GDM1 (cell line): ENCODE results near the gene IRAK2.
"Not testable (repeated sequence)": the region's sequence is repeated elsewhere in the genome, so short reads cannot be mapped to it uniquely, and the experiment has no call there.

Experiments
- DNase-seq: peaks from one replicate; lab custom pipeline; 2025; lab: John Stamatoyannopoulos, UW

IRAK2 gene

DNA sequence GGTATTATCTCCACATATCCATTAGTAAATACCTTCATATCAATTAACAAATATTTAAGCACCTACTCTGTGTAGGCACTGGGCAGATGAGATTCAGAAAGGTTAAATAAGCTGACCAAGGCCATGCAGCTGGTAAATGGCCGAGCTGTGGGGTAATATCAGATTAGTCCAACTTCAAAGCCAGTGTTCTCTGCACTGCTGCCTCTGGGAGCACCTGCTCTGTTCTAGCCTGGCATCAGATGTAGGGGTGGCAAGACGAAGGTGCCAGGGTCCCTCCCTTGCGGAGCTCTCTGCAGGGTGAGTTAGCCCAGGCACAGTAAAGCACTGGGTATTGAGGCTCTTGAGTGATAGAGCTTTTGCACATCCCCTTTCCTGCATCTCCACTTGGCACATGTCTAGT, 89.0 kb downstream of the IRAK2 start:
- no peak for DNase-seq

DNA sequence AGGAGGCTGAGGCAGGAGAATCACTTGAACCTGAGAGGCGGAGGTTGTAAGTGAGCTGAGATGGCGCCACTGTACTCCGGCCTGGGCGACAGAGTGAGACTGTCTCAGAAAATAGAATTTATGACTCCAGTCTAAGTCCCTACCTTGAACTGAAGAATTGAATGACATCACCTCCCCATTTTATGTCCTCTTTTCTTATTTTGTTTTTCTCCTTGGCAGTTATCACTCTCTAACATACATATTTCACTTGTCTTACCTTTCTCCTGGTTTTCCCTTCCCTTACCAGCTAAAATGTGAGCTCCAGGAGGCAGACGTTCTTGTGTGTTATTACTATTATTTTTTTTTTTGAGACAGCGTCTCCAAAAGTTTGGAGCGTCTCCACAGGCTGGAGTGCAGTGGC, 91.1 kb downstream of the IRAK2 start:
- no peak for DNase-seq

DNA sequence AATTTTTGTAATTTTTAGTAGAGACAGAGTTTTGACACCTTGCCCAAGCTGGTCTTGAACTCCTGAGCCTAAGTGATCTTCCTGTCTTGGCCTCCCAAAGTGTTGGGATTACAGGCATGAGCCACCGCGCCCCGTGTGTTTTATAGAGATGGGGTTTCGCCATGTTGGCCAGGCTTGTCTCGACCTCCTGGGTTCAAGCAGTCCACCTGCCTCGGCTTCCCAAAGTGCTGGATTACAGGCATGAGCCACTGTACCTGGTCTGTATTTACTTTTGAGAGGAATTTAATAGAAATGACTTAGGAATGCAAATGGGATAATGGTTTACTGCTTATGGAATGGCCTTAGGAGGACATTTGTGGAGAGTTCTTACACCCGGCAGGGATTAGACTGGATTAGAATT, 94.3 kb downstream of the IRAK2 start:
- no peak for DNase-seq

DNA sequence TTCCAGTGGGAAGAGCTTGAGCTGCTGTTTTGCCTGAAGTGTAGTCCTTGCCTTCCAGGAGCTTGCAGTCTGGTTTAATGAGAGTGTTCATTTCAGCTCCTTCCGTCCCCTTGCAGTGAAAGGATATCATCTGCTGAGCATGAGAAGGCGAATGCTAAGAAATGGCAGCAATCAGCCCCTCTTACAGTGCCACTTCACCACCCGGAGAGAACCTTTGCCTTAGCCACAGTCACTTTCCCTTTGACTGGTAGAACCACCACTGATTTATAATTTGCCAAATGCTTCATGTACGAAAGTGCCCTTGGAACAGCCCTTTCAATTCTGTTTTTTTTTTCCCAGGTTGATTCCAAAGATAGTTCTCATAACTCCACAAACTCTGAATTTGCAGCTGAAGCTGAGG, 95.1 kb downstream of the IRAK2 start:
- no peak for DNase-seq

DNA sequence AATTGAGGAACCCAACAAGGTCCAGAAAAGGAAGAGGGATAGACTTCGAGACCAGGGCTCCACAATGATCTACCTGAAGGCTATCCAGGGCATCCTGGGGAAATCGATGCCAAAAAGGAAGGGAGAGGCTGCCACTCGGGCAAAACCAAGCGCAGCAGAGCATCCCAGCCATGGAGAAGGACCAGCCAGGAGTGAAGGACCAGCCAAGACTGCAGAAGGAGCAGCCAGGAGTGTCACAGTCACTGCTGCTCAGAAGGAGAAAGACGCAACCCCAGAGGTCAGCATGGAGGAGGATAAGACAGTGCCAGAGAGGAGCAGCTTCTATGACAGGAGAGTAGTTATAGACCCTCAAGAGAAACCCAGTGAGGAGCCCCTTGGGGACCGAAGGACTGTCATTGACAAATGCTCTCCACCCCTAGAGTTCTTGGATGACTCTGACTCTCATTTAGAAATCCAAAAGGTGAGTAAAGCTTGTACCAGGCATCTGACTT, 95.5 kb downstream of the IRAK2 start:
- no peak for DNase-seq

DNA sequence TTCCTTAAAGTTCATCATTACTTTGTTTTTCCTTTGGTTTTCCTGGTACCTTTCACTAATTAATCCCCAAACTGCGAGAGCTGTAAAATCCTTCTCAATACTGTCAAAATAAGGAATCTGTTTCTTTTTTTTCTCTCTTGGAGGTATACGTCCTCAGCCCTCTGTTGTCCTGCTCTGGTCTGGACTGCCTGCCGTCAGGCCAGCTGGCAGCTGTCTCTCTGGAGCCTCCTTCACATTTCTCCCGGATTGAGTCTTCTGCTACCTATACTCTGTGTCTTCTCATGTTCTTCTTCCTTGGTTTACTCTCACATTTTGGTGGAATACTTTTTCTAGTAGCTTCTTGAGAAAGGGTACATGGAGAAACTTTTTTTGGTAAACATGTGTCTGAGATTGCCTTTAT, 97.3 kb downstream of the IRAK2 start:
- DNase-seq, result no peak

DNA sequence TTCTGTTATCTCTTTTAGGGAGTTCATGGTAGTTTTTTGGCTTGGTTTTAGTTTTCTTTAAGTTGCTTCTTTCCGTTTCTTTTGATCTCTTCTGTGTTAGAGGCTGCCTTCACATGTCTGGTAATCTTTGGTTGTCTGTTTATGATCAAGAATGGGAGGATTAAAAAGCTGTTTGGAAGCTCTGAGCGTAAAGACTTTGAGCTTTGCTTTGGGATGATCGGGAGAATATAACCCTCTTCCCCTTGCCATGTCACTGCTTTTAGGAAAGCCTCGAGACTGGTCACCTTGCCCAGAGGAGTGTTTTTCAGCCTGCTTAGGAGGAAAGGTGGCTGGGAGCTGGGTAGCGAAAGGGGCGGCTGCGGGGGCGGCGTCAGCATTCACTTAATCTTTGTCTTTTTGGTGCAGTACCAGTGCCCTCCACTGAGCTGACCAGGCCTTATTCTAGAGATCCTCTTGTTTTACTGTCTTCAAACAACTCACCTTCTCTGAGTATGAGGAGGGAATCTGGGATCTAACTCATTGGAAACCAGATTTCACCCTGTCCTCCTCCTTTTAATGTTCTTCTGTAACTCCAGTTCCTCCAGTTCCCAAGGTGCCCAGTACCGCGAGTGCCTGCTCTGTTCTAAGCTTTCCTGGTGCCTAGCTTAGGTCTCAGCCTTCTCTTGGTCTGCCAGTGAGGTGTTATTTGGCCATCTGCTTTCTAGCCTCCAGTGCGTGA, 99.1 kb downstream of the IRAK2 start:
- no peak for DNase-seq

DNA sequence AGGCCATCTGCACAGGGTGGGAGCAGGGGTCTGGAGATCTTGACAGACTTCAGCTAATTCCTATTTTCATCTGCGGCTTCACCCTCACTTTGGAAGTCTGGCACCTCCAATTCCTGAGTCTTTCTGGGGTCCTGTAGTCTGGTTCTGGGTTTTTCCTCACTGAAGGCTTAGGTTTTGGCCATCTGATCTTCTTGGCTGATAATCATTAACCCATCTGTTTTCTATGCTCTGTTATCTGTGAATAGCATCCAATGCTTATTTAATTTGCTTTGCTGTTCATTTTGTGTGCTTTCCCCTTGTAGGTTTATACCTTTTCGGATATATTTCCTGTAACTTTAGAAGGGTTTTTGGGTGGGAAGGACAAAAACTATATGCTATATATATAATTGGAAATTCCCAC, 101.1 kb downstream of the IRAK2 start:
- DNase-seq, result no peak

DNA sequence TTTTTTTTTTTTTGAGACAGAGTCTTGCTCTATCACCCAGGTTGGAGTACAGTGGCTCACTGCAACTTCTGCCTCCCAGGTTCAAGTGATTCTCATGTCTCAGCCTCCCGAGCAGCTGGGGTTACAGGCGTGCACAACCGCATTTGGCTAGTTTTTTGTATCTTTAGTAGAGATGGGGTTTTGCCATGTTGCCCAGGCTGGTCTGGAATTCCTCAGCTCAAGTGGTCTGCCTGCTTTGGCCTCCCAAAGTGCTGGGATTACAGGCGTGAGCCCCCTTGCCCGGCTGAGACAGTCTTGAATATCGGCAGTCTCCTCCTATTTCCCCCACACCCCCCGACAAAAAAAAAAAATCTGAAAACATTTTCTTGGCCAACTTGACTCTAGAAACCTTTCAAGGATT, 102.2 kb downstream of the IRAK2 start:
- DNase-seq, result not testable (repeated sequence)

DNA sequence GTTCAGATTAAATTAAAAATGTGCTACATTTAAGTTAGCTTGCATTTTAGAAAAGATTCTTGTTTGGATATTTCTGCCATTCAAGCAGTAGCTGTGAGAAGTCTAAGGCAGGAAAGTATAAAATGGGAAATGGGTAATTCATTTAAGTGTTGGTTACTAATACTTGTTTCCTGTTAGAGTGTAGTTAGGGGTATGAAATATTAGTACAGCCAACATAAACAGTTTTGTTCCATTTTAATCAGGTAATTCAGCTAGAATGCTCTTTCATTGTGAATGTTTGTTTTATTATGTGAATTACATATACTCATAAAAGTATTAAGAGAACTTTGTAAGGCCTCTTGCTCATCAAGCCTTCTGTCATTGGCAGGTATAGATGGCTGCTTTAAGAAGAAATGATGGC, 103.4 kb downstream of the IRAK2 start:
- DNase-seq, result no peak

DNA sequence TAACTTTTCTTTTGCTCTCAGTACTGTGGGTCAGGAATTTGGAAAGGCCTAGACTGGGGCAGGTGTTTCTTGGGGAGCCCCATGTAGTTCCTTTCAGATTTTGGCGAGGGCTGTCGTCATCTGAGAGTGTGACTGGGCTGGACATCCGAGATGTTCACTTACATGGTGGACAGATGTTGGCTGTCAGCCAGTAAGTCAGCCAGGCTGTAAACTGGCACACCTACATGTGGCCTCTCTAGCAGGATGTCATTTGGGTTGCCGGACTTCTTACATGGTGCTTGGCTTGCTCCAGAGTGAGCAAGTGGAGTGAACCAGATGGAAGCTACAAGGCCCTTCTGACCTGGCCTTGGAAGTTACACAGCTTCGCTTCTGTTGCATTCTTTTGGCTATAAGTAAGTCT, 104.2 kb downstream of the IRAK2 start:
- no peak for DNase-seq

DNA sequence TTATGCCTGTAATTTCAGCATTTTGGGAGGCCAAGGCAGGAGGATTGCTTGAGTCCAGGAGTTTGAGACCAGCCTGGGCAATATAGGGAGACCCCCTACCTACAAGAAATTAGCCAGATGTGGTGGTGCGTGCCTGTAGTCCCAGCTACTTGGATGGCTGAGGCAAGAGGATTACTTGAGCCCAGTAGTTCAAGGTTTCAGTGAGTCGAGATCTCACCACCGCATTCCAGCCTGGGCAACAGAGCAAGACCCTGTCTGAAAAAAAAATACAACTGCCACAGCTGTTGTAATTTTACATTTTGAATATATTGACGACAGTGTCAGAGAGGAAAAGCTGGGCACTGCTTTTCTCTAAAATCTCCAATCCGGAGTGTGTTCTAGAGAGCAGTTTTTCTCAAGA, 104.7 kb downstream of the IRAK2 start:
- no peak for DNase-seq

DNA sequence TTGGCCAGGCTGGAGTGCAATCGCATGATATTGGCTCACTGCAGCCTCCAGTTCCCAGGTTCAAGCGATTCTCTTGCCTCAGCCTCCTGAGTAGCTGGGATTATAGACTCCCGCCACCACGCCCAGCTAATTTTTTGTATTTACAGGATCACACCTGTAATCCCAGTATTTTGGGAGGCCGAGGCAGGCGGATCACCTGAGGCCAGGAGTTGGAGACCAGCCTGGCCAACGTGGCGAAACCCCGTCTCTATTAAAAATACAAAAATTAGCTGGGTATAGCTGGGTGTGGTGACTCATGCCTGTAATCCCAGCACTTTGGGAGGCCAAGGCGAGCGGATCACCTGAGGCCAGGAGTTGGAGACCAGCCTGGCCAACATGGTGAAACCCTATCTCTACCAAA, 107.8 kb downstream of the IRAK2 start:
- not testable (repeated sequence) for DNase-seq

DNA sequence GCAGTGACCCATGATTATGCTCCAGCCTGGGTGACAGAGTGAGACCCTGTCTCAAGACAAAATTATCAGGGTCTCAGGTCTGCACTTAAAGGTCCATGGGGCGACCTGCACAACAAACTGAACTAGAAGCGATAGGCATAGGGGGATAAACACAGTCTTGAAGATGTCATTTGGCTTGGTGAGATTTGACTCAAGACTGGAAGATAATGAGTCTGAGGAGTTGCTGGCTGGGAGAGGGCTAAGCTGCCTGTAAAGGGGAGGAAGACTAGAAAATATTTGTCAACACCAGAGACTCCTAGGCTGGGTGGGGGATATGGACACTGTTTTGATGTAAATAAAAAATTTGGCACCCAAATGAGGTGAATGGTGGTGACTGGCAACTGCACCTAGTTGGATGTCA, 108.3 kb downstream of the IRAK2 start:
- no peak for DNase-seq

DNA sequence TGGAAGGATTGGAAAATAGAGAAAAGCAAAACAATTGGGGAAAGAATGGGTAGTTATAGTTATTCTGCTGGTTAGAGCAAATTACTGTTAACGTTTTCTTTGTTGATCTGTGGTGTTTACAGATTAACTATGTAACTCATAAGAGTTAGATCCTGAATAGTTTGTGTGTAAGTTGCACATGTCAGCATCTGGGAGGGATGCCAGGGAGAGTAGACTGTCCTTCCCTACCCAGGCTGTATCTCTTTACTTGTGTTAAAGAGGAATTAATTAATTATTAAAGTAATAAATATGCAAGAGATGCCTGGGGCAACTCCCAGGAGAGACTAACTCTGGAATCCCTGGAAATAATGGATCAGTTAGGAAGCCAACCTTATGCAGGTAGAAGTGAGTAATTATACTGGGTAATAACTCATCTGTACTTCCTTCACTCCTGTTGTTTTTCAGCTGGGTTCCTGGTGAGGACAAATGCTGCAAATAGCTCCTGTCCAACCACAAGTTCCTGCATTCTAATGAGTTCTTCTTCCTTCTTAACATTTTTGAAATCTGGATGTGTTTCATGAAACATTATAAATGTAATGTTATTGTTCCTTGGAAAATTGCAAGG, 109.1 kb downstream of the IRAK2 start:
- DNase-seq, result no peak

DNA sequence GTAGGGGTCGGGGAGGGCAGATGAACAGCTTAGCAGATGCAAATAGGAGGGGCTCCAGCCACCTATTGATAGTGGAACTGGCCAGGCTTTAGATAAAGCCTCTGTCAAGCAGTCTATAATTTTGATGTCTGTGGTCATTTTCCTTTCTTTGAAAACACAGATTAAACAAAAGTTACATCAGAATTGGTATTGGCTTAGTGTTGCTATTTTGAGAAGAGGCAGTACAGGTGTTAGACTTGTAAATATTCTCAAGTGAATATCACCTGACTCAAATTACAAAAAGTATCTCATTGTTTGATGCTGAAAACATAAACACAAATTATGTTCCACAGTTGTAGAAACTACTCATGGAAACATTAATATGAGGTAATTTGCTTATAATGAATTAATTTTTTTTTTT, 109.9 kb downstream of the IRAK2 start:
- no peak for DNase-seq

DNA sequence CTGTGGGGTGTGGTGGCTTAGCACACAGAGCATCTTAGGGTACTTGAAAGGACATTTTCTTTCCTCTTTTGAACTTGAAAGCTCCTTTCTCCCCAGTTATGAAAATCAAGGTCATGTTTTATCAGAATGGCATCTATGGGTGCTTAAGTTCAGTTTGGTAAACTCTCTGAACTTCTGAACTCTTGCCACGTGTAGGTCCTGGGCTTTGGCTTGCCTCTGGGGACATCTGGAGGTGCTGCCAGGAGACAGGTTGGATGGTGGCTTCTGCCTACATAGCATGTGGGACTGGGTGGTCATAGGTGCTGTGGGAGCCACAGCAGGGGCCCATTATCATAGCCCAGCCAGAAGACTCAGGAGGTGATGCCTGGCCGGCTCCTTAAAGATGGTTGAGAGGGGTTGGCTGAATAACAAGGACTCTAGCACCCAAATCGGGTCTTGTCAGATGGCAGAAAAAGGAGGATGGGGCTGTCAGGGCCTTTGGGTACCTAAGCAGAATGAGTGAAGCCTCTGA, 112.5 kb downstream of the IRAK2 start:
- DNase-seq, result no peak

DNA sequence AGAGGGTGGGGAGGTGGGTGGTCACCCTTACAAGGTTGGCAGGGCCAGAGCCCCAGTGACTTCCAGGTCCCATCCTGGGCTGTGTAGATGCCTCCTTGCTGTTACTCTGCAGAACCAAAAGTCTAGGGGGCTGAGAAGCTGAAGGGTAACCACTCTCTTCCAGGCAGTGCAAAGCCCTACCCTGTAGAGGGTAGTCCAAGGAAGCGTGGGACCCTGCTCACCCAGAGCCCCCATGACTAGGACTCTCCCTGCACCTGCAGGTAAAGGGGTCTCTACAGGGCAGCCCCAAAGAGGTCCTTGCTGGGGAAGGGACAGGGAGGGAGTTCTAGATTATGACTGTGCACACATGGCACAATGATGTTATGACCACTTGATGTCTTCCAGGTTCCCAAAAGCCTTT, 113.8 kb downstream of the IRAK2 start:
- DNase-seq, result no peak

DNA sequence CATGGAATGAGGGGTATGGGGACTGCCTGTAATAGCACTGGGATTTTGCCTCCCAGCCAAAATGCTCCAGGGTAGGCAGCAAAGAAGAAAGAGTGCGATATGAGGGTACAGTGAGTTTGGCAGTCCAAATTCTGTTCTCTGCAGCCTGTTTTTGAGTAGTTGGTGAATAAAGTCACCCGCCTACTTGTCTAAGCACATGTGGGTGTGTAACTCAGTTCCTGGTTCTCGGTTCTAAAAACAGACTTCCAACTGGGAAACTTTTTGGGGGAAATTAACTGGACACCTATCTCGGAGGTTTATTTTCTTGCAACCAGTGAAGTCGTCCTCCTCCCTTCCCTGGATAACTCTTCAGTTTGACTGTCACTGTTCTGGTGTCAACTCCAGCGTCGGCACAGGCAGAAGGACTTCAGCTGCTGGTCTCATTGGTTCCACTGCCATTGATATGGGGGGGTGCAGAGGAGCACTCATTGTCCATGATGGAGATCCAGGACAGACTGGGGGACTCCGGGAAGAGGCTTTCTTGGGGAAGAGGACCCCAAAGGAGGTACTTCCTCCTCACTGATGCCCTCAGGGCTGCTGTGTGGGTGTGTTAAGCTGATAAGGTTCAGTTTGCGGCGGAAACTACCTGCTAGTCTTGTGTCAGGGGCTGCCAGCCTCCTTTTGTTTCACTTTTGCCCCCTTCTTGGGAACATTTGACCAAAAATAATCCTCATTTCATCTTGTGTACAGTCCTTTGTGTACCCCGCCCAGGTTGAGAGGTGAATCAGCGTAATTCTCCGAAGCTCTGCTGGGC, 114.9 kb downstream of the IRAK2 start:
- DNase-seq, result no peak

DNA sequence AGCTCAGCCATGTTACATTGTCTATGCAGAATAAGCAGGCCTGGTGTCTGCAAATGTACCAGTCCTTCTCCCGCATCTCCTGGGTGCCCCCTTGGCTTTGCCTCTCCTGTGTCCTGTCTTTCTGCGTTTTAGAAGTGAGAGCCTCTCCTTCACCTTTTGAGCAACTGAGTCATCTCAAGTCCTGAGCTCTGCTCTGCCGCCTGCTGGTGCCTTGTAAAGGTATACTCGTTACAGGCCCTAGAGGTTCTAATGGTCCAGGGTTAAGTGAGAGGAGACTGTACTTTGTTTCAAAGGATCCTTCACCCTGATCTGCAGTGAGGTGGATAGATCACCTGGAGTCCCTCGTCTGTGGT, 115.4 kb downstream of the IRAK2 start:
- no peak for DNase-seq

DNA sequence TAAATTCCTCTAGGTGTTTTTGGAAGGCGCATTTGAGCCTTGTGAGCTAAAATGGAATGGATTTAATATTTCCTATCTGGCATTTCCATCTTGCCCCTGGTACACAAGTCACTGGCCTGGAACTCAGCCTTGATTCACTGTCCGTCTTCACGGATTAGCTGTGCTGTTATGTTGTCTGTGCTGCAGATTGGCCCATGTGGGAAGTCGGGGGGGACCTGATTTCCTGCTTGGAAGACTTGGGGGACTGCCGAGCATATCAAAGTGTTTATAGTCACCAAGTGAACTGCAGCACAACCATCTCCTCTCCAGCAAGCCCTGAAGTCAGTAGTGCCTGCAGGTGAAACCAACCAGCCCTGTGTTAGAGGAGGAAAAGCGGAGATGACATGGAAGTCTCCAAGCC, 115.9 kb downstream of the IRAK2 start:
- DNase-seq, result no peak

DNA sequence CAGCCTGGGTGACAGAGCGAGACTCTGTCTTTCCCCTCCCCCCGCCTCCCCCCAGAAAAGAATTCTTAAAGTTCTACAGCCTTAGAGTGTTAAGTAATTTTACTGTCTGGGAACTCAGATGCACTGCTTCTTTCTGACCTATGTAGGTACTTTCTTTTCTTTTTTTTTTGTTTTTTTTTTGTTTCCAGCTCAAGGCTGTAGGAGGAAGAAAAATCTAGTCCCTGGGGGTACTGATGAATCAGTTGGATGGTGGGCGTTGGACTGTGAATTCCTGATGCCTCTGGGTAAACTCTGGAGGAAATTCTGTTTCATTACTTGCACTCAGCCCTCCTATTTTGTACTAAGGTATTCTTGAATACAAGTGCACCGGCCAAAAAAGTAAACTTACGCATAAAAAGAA, 117.2 kb downstream of the IRAK2 start:
- no peak for DNase-seq

DNA sequence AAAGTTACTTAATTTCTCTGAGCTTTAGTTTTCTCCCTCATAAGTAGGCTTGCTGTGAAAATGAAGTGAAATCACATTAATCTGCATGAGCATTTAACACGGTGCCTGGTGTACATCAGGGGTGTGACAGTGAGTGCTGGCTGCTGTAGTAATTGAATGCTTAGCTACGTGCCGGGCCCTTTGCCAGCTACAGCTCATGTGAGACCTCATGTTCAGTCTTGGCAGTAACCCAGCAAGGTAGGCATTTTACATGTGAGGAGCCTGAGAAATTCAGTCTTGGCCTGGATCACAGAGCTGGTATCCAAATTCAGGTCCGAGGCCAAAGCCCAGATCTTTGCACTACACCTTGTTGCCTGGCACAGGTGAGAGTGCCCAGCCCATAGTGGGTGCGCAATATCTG, 118.9 kb downstream of the IRAK2 start:
- DNase-seq, result no peak
